HG03378 (cell line): Measurements from ENCODE around the gene NEURL4.
A peak's percentile ranks its signal among the peaks of the same experiment; 100 is the strongest.

Source experiments
- ATAC-seq: cut with Tn5 transposase; IDR thresholded peaks from one replicate; pipeline ENCODE4 v1.9.1; 2021; ENCODE audit warnings: mild to moderate bottlenecking, moderate library complexity; ENCODE audit not compliant: unreplicated experiment

The NEURL4 gene

GRCh38 chr17:7281074-7281952 is 47.8 kb downstream of the NEURL4 start, which contains the start of gene SLC2A4:
TSS of gene SLC2A4 (plus strand) at chr17:7281718. CDS start at chr17:7281935, 217 bp downstream.
- no peak for ATAC-seq

GRCh38 chr17:7280519-7281073 is 48.5 kb downstream of the NEURL4 start:
- peak; percentile 57 for ATAC-seq

- no peak for ATAC-seq
These were observed 49.7 kb downstream of the NEURL4 start for GRCh38 chr17:7279448-7279847.

- no peak for ATAC-seq
These were observed 62.4 kb downstream of the NEURL4 start for GRCh38 chr17:7266784-7267183.
